LNCaP clone FGC (cell line): ENCODE results near the gene CCDC15.
A peak's percentile ranks its signal among the peaks of the same experiment; 100 is the strongest.
"Not testable (repeated sequence)": the region's sequence is repeated elsewhere in the genome, so short reads cannot be mapped to it uniquely, and the experiment has no call there.

Experiments used
- DNase-seq: peaks from one replicate; pipeline ENCODE4 v3.0.0-alpha.2; 2011; ENCODE audit warnings: low read depth
- H3K4me3 ChIP-seq: 2 replicates; pipeline ENCODE4 v1.5.1; 2011; ENCODE audit warnings: mild to moderate bottlenecking, low read depth, low read length, control low read depth
- TF ChIP-seq, protein P1 (sequence below): IDR thresholded peaks from 2 replicates; pipeline ENCODE4 v1.5.1; 2012; ENCODE audit warnings: mild to moderate bottlenecking; ENCODE audit not compliant: control insufficient read depth, insufficient read depth; ENCODE audit errors: extremely low read depth

The CCDC15 gene

DNA sequence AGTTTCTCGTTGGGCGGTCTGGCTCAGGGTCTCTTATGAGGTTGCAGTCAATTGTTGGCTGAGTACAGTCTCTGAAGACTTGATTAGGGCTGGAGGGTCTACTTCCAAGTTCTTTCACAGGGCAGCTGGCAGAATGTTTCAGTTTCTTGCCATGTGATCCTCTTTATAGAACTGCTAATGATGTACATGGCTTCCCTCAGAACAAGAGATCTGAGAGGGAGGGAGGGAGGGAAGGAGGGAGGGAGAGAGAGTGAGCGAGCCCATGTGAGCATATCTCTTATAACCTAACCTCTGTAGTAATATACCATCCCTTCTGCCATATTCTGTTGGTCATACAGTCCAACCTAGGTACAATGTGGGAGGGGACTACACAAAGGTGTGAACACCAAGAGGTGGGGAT, 2.7 kb upstream of the CCDC15 start:
- no peak overlapping the region for H3K4me3 ChIP-seq
- no peak for DNase-seq
- TF ChIP-seq, protein P1, sequence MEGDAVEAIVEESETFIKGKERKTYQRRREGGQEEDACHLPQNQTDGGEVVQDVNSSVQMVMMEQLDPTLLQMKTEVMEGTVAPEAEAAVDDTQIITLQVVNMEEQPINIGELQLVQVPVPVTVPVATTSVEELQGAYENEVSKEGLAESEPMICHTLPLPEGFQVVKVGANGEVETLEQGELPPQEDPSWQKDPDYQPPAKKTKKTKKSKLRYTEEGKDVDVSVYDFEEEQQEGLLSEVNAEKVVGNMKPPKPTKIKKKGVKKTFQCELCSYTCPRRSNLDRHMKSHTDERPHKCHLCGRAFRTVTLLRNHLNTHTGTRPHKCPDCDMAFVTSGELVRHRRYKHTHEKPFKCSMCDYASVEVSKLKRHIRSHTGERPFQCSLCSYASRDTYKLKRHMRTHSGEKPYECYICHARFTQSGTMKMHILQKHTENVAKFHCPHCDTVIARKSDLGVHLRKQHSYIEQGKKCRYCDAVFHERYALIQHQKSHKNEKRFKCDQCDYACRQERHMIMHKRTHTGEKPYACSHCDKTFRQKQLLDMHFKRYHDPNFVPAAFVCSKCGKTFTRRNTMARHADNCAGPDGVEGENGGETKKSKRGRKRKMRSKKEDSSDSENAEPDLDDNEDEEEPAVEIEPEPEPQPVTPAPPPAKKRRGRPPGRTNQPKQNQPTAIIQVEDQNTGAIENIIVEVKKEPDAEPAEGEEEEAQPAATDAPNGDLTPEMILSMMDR = no peak

DNA sequence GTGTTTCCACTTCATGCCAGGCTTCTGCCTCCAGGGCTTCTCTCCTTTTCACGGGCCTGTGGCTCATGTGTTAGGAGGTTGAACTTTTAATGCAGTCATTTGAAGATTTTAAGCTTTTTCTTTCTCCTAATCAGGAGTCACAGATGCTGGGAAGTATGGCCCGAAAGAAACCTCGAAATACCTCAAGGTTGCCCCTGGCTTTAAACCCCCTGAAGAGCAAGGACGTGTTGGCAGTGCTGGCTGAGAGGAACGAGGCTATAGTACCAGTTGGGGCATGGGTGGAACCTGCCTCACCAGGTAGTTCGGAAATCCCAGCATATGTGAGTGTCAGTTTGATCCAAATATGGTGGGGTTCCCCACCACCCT, 571 bp downstream of the CCDC15 start:
- TF ChIP-seq, protein P1 = no peak
- peak overlapping the region; percentile 78 for H3K4me3 ChIP-seq
- no peak for DNase-seq

DNA sequence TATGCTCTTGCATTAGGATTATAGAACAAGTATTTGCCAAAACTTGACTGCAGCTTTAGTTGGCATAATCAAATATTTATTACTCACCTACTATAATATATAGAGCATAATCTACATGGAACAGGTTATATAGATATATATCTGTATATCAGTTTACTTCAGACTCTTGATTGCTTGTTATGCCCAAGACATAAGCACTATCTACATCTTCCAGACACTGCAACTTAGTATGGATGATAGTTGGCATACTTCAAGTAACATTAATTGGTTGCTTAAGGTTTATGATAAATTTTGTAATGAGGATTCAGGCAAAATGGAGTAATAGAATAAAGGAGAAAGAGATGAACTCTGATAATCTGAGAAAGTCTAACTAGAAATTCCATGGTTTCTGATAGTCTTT, 1.0 kb downstream of the CCDC15 start:
- peak overlapping the region; percentile 78 for H3K4me3 ChIP-seq
- TF ChIP-seq, protein P1 = no peak
- no peak for DNase-seq

DNA sequence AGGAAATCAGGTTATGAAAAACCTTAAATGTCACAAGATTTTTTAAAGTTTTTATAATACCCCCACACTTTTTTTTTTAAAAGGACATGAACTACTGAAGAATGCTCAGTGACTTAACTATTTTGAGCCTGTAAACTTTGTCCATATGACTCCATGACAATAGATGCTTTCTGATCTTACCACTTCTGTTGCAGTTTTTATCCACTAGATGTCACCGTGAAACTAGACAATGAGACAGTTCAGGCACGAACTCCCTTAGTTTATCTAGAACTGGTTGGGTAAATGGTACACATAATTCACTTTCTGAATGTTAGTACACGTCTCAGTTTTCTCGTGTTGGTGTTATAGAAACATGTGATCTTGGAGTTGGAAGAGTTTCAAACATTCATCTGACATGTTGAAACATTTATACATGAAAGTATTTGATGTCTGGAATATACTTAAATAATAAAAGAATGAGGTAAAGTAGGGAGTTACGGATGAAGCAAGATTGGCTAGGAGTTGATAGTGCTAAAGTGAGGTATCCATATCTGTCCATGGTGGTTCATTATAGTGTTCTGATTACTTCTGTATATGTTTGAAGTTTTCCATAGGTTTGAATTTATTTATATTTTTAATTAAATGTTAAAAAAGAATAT, 8.1 kb downstream of the CCDC15 start:
- no peak overlapping the region for H3K4me3 ChIP-seq
- DNase-seq = peak; percentile 66
- TF ChIP-seq, protein P1 = peak; percentile 82

DNA sequence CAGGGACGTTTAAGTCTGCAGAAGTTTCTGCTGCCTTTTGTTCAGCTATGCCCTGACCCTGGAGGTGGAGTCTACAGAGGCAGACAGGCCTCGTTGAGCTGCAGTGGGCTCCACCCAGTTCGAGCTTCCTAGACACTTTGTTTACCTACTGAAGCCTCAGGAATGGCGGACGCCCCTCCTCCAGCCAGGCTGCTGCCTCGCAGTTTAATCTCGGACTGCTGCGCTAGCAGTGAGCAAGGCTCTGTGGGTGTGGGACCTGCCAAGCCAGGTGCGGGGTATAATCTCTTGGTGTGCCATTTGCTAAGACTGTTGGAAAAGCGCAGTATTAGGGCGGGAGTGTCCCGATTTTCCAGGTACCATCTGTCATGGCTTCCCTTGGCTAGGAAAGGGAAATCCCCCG, 14.2 kb downstream of the CCDC15 start:
- not testable (repeated sequence) for DNase-seq, H3K4me3 ChIP-seq

DNA sequence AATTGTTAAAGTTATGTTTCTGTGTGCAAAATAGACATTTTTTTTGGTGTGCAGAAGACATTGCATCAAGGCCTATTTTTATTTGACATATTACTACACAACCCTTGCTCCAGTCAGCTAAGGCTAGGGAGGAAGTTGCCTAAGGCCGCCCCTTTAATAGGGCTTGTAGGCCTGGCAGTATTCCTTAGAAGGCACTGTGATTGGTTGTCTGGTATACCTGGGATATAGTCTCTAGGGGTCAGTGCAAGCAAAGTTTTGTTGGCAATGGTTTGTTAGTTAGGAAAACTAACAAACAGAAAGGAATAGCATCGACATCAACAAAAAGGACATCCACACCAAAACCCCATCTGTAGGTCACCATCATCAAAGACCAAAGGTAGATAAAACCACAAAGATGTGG, 16.9 kb downstream of the CCDC15 start:
- TF ChIP-seq, protein P1 = peak; percentile 59
- H3K4me3 ChIP-seq = no peak overlapping the region
- peak; percentile 59 for DNase-seq

DNA sequence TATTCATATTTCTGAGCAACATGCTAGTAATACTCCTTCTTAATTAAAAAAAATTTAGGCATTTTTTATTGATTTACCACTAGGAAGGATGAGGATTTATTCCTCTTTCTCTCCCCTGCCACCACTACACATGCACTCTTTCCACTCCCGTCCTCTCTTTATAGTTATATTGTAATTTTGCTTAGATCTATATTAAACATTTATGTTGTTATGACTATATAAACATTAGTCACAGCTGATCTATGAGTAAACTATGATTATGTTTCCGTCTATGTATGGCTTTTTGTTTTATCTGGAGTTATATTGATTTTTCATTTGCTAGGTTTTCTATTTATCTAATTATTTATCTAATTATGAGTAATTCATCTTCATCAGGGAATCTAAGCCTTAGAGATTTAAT, 17.8 kb downstream of the CCDC15 start:
- no peak overlapping the region for H3K4me3 ChIP-seq
- no peak for DNase-seq
- TF ChIP-seq, protein P1 = no peak

DNA sequence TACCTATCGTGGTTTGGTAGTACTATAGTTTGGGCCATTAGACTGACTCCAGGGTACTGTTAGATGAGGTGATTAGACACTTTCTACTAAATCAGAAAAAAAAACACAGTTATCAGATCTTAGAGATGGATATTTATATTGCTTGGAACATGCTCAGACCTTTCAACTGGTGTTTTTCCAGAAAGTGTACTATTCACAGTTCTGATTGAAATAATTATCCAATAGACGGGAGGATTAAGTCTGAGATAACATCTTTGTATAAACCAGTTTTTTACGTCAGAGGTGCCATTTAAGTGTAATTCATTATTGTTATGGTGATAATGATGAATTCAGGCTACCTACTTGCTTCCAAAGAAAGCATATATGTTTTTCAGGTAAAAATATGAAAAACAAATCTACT, 22.5 kb downstream of the CCDC15 start:
- TF ChIP-seq, protein P1 = no peak
- no peak overlapping the region for H3K4me3 ChIP-seq
- DNase-seq = no peak
